Stimulated activated naive CD8-positive, alpha-beta T cell treated with anti-CD3 and anti-CD28 coated beads, Interleukin-15, Interleukin-2, amounts not matched to agents 100 U/mL and 50 U/mL, for 24 hours (primary cell): ENCODE results near the gene ALDOC.

Source experiments
- ATAC-seq: fragments of 150-1000 bp; cut with Tn5 transposase; one replicate; pipeline ENCODE4 v1.10.0; 2021
- DNase-seq: peaks from one replicate; pipeline ENCODE4 v3.0.0; 2021

The ALDOC gene

DNA sequence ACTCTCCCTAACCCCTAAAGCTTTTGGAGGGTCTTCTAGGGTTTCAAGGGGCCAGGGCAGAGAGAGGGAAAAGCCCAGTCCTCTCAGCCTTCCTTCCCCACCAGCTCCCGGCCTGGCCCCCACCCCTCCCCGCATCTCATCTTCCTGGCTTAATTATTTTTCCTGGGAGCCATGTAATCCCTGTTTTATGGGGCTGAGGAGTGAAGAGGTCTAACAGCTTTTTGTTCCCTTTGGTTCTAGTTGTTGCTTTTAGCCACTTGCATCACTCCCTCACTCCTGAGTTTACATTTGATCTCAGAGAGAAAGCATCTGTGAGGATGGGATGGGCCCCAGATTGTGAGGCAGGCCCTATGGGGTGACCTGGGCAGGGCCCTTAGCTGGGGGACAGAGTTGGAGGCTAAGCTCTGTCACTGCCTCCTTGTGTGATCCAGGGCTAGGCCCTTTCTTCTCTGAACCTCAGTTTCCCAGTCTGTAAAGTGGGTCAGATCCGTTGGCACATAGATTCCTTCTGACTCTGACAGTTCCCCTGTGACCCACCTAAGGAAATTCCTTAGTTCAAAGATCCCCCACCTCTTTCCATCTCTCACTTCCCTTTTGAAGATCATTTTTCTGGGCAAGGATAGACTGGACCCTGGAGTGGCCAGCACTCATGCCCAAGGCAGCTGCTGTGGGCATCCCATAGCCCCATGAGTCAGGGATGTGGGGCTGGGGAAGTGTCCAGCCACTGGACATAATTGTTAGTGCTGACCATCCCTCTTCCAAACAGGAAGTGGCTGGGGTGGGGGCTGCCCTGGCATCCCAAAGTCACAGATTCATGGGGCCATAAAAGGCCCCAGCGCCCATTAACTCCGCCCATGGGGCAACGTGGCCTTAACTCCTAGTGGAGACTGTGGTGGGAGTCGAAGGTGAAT is 44.4 kb downstream of the ALDOC start:
- no peak for DNase-seq
- ATAC-seq = no peak

DNA sequence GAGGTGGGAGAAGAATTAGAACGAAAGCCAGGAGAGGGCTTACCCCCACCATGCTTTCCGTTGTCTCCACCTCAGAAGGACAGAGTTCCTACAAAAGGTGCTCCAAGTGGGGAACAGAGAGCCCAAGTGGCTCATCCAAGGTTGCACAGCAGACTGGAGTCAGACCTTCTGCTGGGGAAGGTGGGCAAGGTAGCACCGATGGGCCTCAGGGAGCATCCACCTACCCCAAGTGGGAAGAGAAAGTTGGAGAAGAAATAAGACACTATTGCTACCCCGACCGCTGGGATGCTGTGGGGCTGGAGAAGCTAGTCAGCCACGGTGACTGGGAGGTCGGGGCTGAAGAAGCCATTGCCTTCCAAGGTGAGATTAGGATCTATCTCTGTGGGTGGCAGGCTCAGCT is 45.8 kb downstream of the ALDOC start:
- no peak for DNase-seq

DNA sequence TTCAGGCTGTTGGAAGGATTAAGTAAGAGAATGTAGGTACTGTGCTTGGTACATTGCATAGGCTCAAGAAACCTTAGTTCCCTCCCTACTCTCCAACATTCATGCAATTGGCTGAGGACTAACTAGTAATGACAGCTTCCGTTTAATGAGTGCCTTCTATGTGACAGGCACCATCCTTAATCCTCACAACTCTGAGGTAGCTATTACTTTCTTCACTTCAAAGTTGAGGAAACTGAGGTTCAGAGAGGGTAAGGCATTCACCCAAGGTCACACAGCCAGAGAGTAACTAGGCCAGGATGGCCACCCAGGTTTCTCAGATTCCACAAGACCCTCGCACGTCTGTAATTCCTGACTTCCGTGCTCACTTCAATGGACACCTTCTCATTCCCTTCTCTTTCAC is 46.4 kb downstream of the ALDOC start:
- no peak for DNase-seq
- no peak for ATAC-seq

More for the DNA sequence above, 45.8 kb downstream of the ALDOC start:
- no peak for ATAC-seq

DNA sequence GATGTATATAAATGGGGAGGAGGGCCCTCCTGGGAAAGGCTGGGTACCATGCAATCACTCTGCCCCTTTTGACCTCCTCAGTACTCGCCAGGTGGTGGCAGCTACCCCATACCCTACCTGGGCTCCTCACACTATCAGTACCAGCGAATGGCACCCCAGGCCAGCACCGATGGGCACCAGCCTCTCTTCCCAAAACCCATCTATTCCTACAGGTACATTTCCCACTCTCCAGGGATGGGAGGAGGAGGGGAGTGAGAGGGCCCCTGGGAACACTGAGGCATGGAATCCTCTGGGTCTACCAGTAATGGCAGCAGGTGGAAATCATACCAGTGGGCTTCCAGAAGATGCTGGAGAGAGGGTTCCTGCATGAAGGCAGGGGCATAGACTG is 47.7 kb downstream of the ALDOC start:
- DNase-seq (no peak), ATAC-seq (no peak)

DNA sequence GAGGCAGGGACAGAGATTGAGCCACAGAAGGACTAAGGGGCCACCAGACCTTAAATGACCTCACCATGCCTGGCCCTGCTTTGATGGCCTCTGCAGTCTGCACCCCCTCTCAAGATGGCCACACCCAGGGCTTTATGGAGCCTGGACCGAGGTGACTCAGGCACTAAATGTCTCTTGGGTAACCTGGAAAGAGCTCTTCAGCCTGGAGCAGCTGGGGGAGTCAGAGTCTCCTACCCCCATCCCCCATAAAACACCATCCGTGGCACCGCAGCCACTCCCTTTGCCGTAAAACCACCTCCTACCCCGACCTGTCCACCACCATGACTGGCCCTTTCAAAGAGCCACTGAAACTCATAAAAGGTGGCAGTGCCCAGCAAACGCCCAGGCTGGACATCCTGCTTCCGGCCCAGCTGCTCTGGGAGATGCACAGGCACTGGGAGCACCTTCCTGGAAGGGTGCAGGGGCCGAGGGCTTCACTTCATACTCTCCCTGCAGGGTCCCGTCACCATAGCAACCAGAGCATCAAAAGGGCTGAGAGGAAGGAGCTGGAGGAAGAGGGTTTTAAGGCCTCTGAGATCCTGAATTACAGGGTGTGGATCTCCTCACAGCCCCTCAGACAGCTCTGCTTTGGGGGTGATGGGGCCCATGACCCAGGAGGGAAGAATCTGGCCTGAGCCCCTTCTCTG is 48.2 kb downstream of the ALDOC start:
- ATAC-seq (no peak), DNase-seq (no peak)

DNA sequence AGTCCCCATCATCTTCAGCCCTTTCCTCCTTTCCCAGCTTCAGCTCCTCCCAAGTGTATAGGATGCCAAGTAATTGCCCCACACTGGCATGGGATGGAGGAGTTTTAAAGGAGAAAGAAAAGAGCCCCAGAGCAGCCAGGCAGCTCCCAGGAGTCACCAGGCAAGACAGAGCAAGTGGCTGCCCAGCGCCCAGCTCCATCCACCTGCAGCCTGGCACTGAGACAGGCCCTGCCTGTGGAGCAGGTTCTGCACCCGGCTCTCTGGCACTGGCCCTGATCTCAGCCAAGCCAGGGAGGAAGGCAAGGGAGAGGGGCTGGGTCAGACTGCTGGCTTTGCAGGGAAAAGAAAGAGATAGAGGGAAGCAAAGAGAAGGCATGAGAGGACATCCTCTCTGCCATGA is 48.8 kb downstream of the ALDOC start:
- ATAC-seq = no peak
- no peak for DNase-seq

DNA sequence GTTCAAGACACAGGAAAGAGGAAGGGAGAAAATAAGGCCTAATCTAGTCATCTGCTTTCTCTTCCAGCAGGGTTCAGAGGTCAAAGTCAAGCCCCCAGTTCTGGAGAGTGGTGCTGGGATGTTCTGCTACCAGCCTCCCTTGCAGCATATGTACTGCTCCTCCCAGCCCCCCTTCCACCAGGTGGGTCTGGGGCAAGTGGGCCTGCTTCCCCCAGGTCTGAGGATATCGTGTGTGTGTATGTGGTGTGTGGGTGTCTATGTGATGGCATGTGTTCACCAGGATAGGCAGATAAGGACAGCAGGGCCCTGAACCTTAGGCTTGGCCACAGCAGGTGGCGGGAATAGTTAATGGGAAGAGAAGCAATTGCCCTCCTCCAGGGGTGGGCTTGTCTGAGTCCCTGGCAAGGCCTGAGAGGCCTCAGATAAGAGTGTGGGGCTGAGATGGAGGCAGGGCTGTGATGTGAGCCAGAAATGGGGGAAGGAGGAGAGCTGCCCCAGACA is 49.5 kb downstream of the ALDOC start:
- no peak for ATAC-seq
- no peak for DNase-seq

DNA sequence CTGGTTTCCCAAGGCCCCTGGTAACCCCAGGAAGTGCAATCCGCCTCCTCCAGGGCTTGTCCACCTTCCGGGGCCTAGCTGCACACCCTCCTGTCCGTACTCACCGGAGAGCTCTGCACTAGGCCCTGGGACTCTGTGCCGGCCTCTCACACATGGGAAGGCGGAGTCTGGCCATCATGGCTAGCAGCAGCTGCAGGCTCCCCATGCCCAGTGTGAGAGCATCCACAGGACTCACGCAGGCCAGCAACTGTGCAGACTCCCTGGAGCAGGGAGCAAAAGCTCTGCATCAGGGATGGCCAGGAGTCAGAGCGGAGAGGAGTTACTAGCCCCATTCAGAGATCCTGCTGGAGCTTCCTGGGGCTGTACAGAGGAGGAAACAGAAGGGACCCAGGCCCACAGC is 50.3 kb downstream of the ALDOC start:
- DNase-seq (no peak), ATAC-seq (no peak)

DNA sequence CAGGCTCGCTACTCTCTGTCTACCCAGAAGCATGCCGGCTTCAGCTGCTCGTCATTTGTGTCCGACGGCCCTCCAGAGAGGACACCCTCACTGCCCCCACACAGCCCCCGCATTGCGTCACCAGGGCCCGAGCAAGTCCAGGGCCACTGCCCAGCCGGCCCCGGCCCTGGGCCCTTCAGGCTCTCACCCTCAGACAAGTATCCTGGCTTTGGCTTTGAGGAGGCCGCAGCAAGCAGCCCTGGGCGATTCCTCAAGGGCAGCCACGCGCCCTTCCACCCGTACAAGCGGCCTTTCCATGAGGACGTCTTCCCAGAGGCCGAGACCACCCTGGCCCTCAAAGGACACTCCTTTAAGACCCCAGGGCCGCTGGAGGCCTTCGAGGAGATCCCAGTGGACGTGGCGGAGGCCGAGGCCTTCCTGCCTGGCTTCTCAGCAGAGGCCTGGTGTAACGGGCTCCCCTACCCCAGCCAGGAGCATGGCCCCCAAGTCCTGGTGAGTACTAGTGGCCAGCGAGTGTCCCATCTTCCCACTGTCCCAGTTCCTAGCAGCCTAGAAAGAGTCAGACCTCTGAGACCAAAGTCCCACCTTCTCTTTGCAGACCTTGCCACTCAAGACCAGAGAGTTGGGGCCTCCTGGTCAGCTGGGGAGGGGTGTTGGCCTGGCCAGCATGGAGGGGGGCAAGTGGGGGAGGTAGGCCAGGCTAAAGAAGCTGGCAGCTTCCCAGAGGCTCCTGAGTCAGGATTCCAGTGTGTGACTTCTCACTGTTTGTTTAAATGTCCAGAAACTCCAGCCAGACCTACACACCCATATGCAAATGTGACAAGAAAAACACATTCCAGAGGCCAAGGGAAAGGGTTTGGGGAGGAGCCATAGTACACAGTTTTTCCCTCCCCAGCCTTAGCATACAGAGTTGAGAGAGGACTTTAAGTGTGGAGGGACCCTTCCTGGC is 51.9 kb downstream of the ALDOC start:
- DNase-seq (no peak), ATAC-seq (no peak)

DNA sequence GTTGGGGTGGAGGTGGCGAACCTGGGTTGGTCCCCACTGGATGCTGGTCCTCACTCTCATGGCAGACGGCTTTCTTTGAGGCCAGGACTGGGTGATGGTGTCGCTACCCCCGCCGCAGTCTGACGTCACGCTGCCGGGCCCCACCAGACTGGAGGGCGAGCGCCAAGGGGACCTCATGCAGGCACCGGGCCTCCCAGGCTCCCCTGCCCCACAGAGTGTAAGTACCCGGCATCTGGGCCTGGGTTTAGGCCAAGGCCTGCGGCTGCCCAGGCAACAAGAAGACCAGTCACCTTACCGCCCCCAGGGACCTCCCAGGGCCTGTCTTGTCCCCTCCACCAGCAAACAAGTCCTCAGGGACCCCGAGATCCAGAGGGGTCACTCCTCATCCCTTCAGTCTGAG is 52.8 kb downstream of the ALDOC start:
- no peak for DNase-seq
- no peak for ATAC-seq

DNA sequence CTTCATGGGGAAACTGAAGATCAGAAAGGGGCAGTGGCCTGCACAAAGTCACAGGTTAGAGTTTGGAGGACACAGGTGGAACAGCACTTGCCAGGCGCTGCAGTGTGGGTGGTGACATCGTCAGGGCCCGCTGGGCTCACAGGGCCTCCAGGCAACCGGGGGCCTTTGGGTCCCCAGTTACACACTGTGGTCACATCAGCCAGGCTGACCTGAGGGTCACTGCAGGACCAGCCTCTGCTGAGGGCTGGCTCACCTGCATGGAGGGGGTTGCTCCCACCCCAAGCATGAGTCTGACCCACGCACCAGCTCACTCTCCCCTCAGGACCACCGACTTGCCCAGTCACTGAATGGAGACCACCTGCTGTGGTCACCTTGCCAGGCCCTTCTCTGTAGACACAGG is 53.5 kb downstream of the ALDOC start:
- DNase-seq (no peak), ATAC-seq (no peak)
